Activated CD4-positive, alpha-beta T cell treated with anti-CD3 and anti-CD28 coated beads for 36 hours (primary cell): ENCODE measurements around the gene NDEL1. TPM values are rescaled to one million over a fixed set of nuclear protein-coding genes. Genes with fewer than 3 reads are reported as not detected.
A peak's percentile ranks its signal among the peaks of the same experiment; 100 is the strongest.

ENCODE experiments used
- ATAC-seq: fragments of 200-7000 bp; cut with Tn5 transposase; one replicate; pipeline ENCODE4 v1.10.0; 2021; ENCODE audit warnings: mild to moderate bottlenecking, moderate library complexity
- CTCF ChIA-PET: fragments of 350-600 bp; sonication (Branson Sonifier 250); formaldehyde crosslinking; loops from one replicate; lab custom pipeline; 2021; ENCODE audit warnings: antibody characterized with exemption; lab: Charles Lee
- POLR2A ChIA-PET: fragments of 350-600 bp; sonication (Branson Sonifier 250); formaldehyde crosslinking; loops from one replicate; lab custom pipeline; 2021; ENCODE audit warnings: antibody characterized with exemption, inconsistent platforms; lab: Charles Lee
- DNase-seq: peaks from one replicate; pipeline ENCODE4 v3.0.0-alpha.2; 2020
- H3K27ac Mint-ChIP-seq: one replicate; pipeline ENCODE4 v1.8.0; 2021; ENCODE audit warnings: mixed read lengths
- H3K27me3 Mint-ChIP-seq: one replicate; pipeline ENCODE4 v1.8.0; 2021; ENCODE audit warnings: mixed read lengths
- H3K36me3 Mint-ChIP-seq: one replicate; pipeline ENCODE4 v1.8.0; 2021; ENCODE audit warnings: low read depth, mixed read lengths
- H3K4me1 Mint-ChIP-seq: one replicate; pipeline ENCODE4 v1.8.0; 2021; ENCODE audit warnings: mixed read lengths
- H3K4me3 Mint-ChIP-seq: one replicate; pipeline ENCODE4 v1.8.0; 2021; ENCODE audit warnings: mild to moderate bottlenecking, moderate library complexity, mixed read lengths
- H3K9me3 Mint-ChIP-seq: one replicate; pipeline ENCODE4 v1.8.0; 2021; ENCODE audit warnings: low read depth, mixed read lengths
- intact Hi-C, 2 experiments: fragments of 100-400 bp; cut with DNase I in 1 of 2; cut with micrococcal nuclease in 1 of 2; formaldehyde crosslinking; loops; one replicate each; pipeline versions ENCODE4 v1.14.2 to v1.15.1; 2022 to 2024; cut with DNase I, micrococcal nuclease
- total RNA-seq, 2 experiments: library from RNA; stranded (reverse); gene quantifications; one replicate each; pipeline ENCODE4 v1.2.3, GENCODE V29; 2021

The NDEL1 gene
- total RNA-seq, 2 experiments from 2014 or later: 51.9 to 58.6 TPM

DNA sequence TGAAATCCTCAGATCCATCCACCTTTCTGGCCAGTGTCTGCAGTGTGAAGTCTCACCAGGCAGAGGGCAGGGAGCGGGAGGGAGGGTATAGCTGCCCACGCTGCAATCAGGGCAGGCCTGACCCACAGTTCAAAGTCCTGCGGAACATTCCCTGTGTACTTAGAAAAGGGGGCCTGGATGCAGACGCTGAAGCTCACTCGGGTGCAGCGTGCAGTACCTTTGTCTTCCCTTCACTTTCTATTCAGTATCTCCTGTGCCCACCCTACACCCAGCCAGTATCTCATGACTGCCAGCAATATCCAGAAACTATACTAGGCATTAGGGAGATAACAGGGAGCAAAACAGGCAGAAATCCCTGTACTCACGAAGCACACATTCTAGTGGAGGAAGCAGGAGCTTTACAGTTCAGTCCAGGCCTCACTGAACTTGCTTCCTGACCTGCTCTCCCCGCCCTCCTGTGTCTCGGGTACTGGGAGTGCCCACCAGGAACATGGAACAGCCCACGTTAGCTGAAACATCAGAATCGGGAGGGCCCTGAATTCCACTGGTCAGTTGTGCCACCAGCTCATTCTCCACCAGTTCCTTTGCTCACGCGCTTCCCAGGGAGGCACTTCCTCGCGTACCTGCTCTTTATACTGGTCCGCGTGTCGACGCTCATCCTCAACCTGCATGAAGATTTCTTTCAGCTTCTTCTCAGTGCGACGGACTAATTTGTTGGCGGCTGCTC, 42.2 kb downstream of the NDEL1 start:
- Mint-ChIP-seq H3K27ac (no peak overlapping the region), H3K36me3 (peaks cover 56% of the 10 kb centered on the region), H3K27me3 (no peaks in the 10 kb centered on the region), H3K4me3 (no peak overlapping the region), H3K9me3 (peaks cover 1% of the 10 kb centered on the region), H3K4me1 (no peaks in the 10 kb centered on the region)
- ChIA-PET CTCF (interaction anchor here (0.7 kb wide), 2 partner anchors 32 to 336 kb away, joined by 3 read pairs; no protein-coding TSS in a partner anchor), POLR2A (interaction anchor here (0.5 kb wide), 2 partner anchors 19 to 31 kb away, joined by 3 read pairs; no protein-coding TSS in a partner anchor)
- intact Hi-C loops: no loop called here
- ATAC-seq (no peak), DNase-seq (no peak)

DNA sequence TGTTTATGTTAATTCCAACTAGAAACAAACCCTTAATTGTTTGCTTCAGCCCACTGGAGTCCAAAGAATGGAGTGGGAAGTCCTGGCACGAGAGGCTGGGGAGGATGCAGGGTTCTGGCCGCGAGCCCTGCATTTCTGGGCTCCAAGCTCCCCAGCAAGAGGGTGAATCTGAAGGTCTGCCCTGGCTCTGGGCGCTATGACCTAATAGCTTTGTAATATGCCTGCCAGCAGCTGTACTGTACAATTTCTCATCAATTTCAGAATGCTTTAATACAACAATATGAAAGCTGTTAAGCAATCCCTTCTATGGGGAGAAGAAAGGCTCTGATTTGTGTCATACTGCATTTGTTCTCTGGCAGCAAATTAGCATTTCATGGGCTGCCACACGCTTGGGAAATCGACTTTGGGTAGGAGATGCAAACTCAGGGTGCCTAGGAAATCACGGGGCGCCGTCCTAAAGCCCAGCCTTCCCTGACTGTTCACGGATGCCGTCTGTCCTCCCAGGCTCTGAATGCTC, 43.8 kb downstream of the NDEL1 start:
- ATAC-seq (no peak), DNase-seq (no peak)
- Mint-ChIP-seq H3K27me3 (no peaks in the 10 kb centered on the region), H3K27ac (no peak overlapping the region), H3K4me1 (no peaks in the 10 kb centered on the region), H3K4me3 (no peak overlapping the region), H3K9me3 (peaks cover 7% of the 10 kb centered on the region), H3K36me3 (peaks cover 57% of the 10 kb centered on the region)
- ChIA-PET CTCF (interaction anchor here (0.5 kb wide), 1 partner anchor 222 kb away, joined by 3 read pairs; no protein-coding TSS in a partner anchor), POLR2A (no interaction called here)
- intact Hi-C loops: no loop called here

DNA sequence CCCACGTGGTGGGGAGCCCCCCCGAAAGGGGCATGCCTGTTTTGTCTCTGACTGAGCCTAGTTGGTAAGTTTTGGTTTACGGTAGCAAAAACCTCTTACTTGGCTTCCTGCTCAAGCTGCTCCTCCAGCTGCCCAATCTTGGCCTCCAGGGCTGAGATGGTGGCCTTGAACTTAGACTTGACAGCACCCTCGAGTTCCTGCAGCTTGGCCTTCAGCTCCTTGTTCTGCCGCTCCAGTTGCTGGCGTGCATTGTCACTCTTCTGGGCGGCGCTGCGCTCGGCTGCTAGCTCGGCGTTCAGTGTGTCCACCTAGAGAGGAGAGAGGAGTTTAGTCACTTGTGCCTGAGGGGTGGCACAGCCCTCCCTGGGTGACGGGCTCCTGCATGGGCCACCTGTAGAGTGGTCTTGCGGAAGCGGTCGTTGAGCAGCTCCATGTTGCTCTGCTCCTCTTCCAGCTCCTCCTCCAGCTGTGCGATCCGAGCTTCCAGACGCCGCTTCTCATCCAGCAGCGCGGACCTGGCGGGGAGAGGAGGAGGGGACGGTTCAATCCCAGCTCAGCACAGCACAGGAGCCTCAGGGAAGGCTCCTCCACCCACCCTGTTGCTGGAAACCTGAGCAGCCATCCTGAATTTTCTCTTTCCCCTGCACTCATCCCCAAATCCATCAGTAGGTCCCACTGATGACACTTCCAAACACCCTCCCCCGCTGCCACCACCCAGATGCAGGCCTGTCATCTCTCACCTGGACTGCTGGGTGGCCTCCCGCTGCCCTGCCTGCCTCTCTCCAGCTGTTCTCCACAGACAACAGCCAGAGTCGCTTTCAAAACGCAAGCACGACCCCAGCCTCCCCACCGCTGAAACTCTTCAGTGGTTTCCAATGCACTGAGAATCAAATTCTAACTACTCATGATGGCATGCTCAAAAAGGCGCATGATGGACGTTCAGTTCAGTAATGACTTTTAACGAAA, 44.6 kb downstream of the NDEL1 start:
- no peak for DNase-seq
- Mint-ChIP-seq H3K27me3 (no peaks in the 10 kb centered on the region), H3K27ac (no peak overlapping the region), H3K4me1 (no peaks in the 10 kb centered on the region), H3K36me3 (peaks cover 55% of the 10 kb centered on the region), H3K4me3 (no peak overlapping the region), H3K9me3 (peaks cover 11% of the 10 kb centered on the region)
- ATAC-seq: no peak
- CTCF ChIA-PET: interaction anchor here (0.5 to 0.6 kb wide), 2 partner anchors 221 to 344 kb away, joined by 3 read pairs; no protein-coding TSS in a partner anchor
- intact Hi-C loops: no loop called here
- POLR2A ChIA-PET: no interaction called here

DNA sequence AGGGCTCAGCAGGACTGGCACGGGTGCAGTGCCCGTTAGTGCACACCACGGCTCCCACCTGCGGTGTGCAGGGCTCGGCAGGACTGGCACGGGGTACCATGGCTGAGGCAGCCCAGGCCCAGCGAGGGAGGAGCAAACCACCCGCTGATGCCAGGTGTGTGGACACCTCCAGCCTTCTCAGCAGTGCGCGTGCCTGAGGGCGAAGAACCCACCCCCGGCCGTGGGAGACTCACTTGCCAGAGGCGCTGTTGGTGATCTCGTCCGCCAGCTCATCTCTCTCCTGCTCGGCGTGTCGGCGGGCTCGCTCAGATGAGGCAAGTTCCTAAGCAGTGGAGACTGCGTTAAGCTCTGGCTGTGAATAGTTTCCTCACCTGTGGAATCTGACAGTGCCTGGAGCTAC, 45.4 kb downstream of the NDEL1 start:
- Mint-ChIP-seq H3K27ac (no peak overlapping the region), H3K27me3 (no peaks in the 10 kb centered on the region), H3K9me3 (peaks cover 11% of the 10 kb centered on the region), H3K36me3 (peaks cover 51% of the 10 kb centered on the region), H3K4me1 (no peaks in the 10 kb centered on the region), H3K4me3 (no peak overlapping the region)
- ChIA-PET POLR2A (no interaction called here), CTCF (interaction anchor here (0.6 kb wide), 1 partner anchor 9 kb away, joined by 3 read pairs; no protein-coding TSS in a partner anchor)
- no peak for ATAC-seq
- DNase-seq: peak; percentile 21
- intact Hi-C loops: no loop called here

DNA sequence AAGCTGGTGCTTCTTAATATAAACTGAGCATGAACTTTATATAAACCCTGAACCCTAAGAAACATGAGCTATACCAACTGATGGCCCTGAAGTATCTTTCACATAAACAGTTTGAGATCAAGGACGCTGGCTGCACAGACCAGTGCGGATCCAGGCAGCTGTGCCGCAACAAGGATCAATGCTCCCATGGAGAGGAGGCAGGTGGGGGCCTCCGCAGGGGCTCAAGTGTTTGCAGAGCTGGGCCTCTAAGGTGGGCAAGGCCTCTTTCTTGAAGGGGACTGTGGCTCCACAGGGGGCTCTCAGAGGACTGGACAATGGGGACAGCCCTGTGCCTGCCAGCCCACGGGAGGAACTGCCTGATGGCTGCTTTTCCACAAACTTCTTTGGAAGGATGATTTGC, 46.0 kb downstream of the NDEL1 start:
- ATAC-seq: no peak
- H3K9me3 Mint-ChIP-seq: peaks cover 11% of the 10 kb centered on the region
- no peak for DNase-seq
- CTCF ChIA-PET: interaction anchor here (0.6 kb wide), 1 partner anchor 9 kb away, joined by 3 read pairs; no protein-coding TSS in a partner anchor
- no peaks in the 10 kb centered on the region for H3K27me3 Mint-ChIP-seq
- no peaks in the 10 kb centered on the region for H3K4me1 Mint-ChIP-seq
- peaks cover 48% of the 10 kb centered on the region for H3K36me3 Mint-ChIP-seq
- intact Hi-C loops: no loop called here
- H3K4me3 Mint-ChIP-seq: no peak overlapping the region
- POLR2A ChIA-PET: no interaction called here
- H3K27ac Mint-ChIP-seq: no peak overlapping the region

DNA sequence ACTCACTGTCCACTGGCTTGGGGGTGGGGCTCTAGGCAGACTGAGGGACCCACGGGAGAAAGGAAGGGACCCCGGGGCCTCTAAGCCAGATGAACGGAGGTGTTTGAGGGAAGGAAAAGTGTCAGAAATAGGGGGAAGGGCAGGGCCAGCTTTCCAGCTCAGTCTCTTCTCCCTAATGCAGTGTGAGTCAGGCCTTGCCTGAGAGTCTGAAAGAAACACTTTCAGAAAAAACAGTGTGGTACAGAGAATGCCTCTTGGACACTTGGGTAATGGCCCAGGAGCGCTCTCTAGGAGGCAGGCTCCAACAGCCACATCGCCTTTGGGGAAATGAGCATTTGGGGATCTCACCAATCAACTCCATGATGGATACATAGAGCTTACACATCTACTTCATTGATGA, 46.9 kb downstream of the NDEL1 start:
- Mint-ChIP-seq H3K36me3 (peaks cover 48% of the 10 kb centered on the region), H3K27ac (no peak overlapping the region), H3K27me3 (no peaks in the 10 kb centered on the region), H3K4me3 (no peak overlapping the region), H3K4me1 (no peaks in the 10 kb centered on the region), H3K9me3 (peaks cover 11% of the 10 kb centered on the region)
- ATAC-seq (no peak), DNase-seq (no peak)
- ChIA-PET POLR2A (no interaction called here), CTCF (interaction anchor here (0.5 to 1.3 kb wide), 4 partner anchors 12 to 348 kb away, joined by 3 to 7 read pairs (median 3); no protein-coding TSS in a partner anchor)
- intact Hi-C loops: no loop called here

DNA sequence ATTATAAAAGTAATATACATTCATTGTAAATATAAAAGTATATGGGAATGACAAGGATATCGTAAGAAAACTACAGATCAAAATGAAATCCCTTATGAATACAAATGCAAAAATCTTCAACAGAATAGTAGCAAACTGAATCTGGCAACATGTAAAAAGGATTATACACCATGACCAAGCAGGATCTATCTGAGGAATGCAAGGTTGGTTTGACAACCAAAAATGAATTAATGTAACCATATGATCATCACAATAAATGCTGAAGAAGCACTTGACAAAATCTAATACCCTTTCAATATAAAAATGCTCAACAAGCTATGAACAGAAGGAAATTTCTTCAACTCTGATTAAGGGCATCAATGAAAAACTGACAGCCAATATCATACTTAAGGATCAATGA, 48.8 kb downstream of the NDEL1 start:
- peaks cover 11% of the 10 kb centered on the region for H3K9me3 Mint-ChIP-seq
- H3K4me1 Mint-ChIP-seq: no peaks in the 10 kb centered on the region
- ATAC-seq: no peak
- H3K27me3 Mint-ChIP-seq: no peaks in the 10 kb centered on the region
- ChIA-PET POLR2A (no interaction called here), CTCF (no interaction called here)
- peaks cover 43% of the 10 kb centered on the region for H3K36me3 Mint-ChIP-seq
- intact Hi-C loops: no loop called here
- no peak for DNase-seq
- no peak overlapping the region for H3K27ac Mint-ChIP-seq
- no peak overlapping the region for H3K4me3 Mint-ChIP-seq

DNA sequence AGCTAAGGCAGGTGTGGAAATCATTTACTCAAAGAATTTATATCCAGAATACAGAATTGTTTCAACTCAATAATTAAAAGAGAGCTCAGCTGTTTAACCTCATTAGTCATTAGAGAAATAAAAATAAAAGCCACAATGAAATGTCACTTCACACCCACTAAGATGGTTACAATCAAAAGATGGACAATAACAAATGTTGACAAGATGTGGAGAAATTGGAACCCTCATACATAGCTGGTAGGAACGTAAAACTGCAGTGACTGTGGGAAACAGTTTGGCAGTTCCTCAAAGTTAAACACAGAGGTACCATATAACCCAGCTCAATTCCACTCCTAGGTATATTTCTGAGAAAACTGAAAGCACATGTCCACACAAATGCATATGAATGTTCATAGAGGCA, 49.8 kb downstream of the NDEL1 start:
- H3K4me1 Mint-ChIP-seq: no peaks in the 10 kb centered on the region
- ChIA-PET POLR2A (interaction anchor here (1.2 kb wide), 1 partner anchor 11 kb away, joined by 6 read pairs; no protein-coding TSS in a partner anchor), CTCF (interaction anchor here (0.6 to 0.9 kb wide), 2 partner anchors 8 to 10 kb away, joined by 3 read pairs; no protein-coding TSS in a partner anchor)
- intact Hi-C loops: no loop called here
- H3K36me3 Mint-ChIP-seq: peaks cover 46% of the 10 kb centered on the region
- no peaks in the 10 kb centered on the region for H3K27me3 Mint-ChIP-seq
- H3K27ac Mint-ChIP-seq: no peak overlapping the region
- ATAC-seq (no peak), DNase-seq (no peak)
- H3K4me3 Mint-ChIP-seq: no peak overlapping the region
- H3K9me3 Mint-ChIP-seq: peaks cover 11% of the 10 kb centered on the region

DNA sequence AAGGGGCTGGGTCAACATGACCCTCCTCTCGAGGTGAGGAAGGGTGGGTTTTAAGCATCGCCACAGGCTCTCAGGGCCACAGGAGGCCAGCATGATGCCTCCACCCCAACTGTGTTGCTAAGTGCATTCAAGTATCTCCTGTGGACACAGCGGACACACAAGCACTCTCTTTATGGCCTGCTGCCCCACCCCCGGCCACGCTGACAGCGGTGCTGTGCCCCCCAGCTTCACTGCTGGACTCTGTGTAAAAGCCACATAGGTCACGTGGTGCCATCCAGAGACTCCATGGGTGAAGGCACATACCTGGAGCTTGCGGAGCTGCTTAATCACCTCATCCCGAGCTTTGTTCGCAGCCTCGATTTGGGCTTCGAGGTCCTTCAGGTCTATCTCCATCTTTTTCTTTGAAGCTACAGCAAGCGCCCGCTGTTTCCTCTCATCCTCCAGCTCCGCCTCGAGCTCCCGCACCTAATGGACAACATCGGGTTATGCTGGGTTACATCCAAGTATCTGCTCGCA, 51.5 kb downstream of the NDEL1 start:
- DNase-seq: no peak
- intact Hi-C loops: no loop called here
- H3K4me3 Mint-ChIP-seq: no peak overlapping the region
- no peaks in the 10 kb centered on the region for H3K4me1 Mint-ChIP-seq
- peaks cover 11% of the 10 kb centered on the region for H3K9me3 Mint-ChIP-seq
- POLR2A ChIA-PET: no interaction called here
- CTCF ChIA-PET: interaction anchor here (1.1 kb wide), 1 partner anchor 77 kb away, joined by 3 read pairs; no protein-coding TSS in a partner anchor
- no peak overlapping the region for H3K27ac Mint-ChIP-seq
- ATAC-seq: no peak
- H3K27me3 Mint-ChIP-seq: no peaks in the 10 kb centered on the region
- peaks cover 42% of the 10 kb centered on the region for H3K36me3 Mint-ChIP-seq

DNA sequence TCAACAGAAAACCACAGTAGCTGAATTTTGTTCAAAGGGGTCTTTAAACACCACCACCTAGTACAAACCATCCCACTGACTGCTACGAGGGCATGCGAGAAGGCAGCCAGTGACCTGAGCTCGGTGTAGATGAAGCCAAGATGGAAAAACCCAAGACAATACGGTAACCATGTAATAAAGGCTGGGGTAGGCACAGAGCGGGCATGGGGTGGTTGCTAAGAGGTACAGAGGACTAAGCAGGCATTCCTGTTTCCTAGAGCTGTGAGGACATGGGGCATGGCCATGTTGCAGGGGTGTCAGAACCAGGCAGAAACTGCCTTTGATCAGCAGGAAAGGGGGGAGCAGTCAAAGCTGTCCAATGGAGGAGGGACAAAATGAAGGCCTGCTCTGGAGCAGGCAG, 52.1 kb downstream of the NDEL1 start:
- intact Hi-C loops: no loop called here
- H3K4me1 Mint-ChIP-seq: no peaks in the 10 kb centered on the region
- no peak overlapping the region for H3K27ac Mint-ChIP-seq
- H3K36me3 Mint-ChIP-seq: peaks cover 36% of the 10 kb centered on the region
- ChIA-PET CTCF (interaction anchor here (1.1 kb wide), 1 partner anchor 78 kb away, joined by 3 read pairs; no protein-coding TSS in a partner anchor), POLR2A (no interaction called here)
- DNase-seq: no peak
- ATAC-seq: no peak
- H3K9me3 Mint-ChIP-seq: peaks cover 11% of the 10 kb centered on the region
- no peak overlapping the region for H3K4me3 Mint-ChIP-seq
- H3K27me3 Mint-ChIP-seq: no peaks in the 10 kb centered on the region

DNA sequence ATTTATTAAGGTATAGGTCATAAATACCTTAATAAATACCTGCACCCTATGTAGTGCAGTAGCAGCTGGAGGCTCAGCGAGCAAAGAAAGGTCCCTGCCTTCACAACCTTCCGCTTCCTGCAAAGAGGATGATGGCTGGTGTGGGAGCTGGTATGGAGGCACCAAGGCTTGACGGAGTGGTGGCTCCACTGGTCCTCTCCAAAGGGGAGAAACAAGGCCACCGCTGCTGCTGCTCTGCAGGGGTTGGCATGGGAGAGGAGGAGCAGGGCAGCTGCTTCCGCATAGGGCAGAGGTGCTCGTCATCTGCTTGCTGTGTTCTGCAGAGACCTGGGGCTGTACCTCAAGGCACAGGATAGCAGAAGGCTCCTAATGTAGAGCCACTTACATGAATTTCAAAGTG, 52.8 kb downstream of the NDEL1 start:
- POLR2A ChIA-PET: no interaction called here
- no peak overlapping the region for H3K4me3 Mint-ChIP-seq
- peaks cover 6% of the 10 kb centered on the region for H3K9me3 Mint-ChIP-seq
- peaks cover 29% of the 10 kb centered on the region for H3K36me3 Mint-ChIP-seq
- H3K27ac Mint-ChIP-seq: no peak overlapping the region
- ATAC-seq: no peak
- intact Hi-C loops: no loop called here
- no peaks in the 10 kb centered on the region for H3K4me1 Mint-ChIP-seq
- CTCF ChIA-PET: no interaction called here
- DNase-seq: no peak
- H3K27me3 Mint-ChIP-seq: no peaks in the 10 kb centered on the region
